Psoas muscle (tissue), 8 donors: ENCODE results near the gene LIN7B. TPM values are rescaled to one million over a fixed set of nuclear protein-coding genes. Genes with fewer than 3 reads are reported as not detected.

ENCODE experiments used
- ATAC-seq, 4 donors: fragments of 200-7000 bp; cut with Tn5 transposase; one replicate each; pipeline ENCODE4 v1.9.1; 2020; ENCODE audit warnings: moderate library complexity in 3 of 4, mild to moderate bottlenecking in 2 of 4
- DNase-seq, 2 donors: peaks; one replicate each; pipeline ENCODE4 v3.0.0-alpha.2; 2020
- H3K27ac ChIP-seq: fragments of 200-600 bp; one replicate; pipeline ENCODE4 v1.8.0; 2022
- H3K27me3 ChIP-seq, 3 donors: fragments of 200-600 bp in 1 of 3; one replicate each; pipeline versions ENCODE4 v1.6.1 to v1.8.0; 2013 to 2022; ENCODE audit warnings: low read length in 2 of 3, mild to moderate bottlenecking in 2 of 3, moderate library complexity in 1 of 3; ENCODE audit not compliant: insufficient read depth in 3 of 3
- H3K36me3 ChIP-seq, 2 donors: fragments of 200-600 bp in 1 of 2; one replicate each; pipeline versions ENCODE4 v1.6.1 to v1.8.0; 2013 to 2022; ENCODE audit warnings: low read depth in 1 of 2, mild to moderate bottlenecking in 1 of 2, moderate library complexity in 1 of 2; ENCODE audit not compliant: insufficient read depth in 1 of 2
- H3K4me1 ChIP-seq: fragments of 200-600 bp; one replicate; pipeline ENCODE4 v1.8.0; 2022
- H3K4me3 ChIP-seq: fragments of 200-600 bp; one replicate; pipeline ENCODE4 v1.8.0; 2022; ENCODE audit warnings: mild to moderate bottlenecking
- H3K9me3 ChIP-seq: fragments of 200-600 bp; one replicate; pipeline ENCODE4 v1.8.0; 2022
- WGBS, 3 donors: extraction: QIAGEN DNeasy Blood & Tissue Kit; methylation state at CpG; one replicate each; pipeline versions ENCODE4 v1.1.6 to v1.1.7; 2013; 5-methylcytosine and 5-hydroxymethylcytosine counted together
- intact Hi-C, 2 donors: fragments of 100-400 bp; cut with DNase I; formaldehyde crosslinking; loops; one replicate each; pipeline versions ENCODE4 v1.11.0 to v1.14.2; 2022
- polyA plus RNA-seq, 3 donors: library from polyadenylated mRNA; stranded (reverse); fragments of 200-250 nt; gene quantifications; one replicate each; pipeline ENCODE4 v1.2.3, GENCODE V29; 2013
- total RNA-seq, 4 donors: library from RNA; stranded (reverse); fragmentation: NEBNext Ultra II Directional in 2 of 4; extraction: Animal tissue kit (Norgen Biotek cat#: 25700) in 2 of 4; gene quantifications; one replicate each; pipeline versions ENCODE4 v1.2.1 to v1.2.4, GENCODE V29; 2021 to 2023
- TF ChIP-seq, protein P1 (sequence below): fragments of 200-600 bp; IDR thresholded peaks from one replicate; pipeline ENCODE4 v1.8.0; 2022; ENCODE audit warnings: antibody characterized with exemption
- donor health status: healthy with polysubstance abuse.
- donor health status: DM: no; HTN: no; CAD: no; lungs with moderate emphysema.
- donor health status: Bipolar disorder and iron deficiency.
- donor health status: healthy.
- donor health status: DM: yes; HTN: yes; CAD: no.
- donor health status: DM: no; HTN: no; CAD: no.
- donor health status: DM: no; HTN: no; CAD: no.
- donor health status: DM: yes; HTN: yes; CAD: no.

The LIN7B gene
- total and polyA plus RNA-seq, 7 donors, result 11.8 to 27.9 (median 17.0) TPM

DNA sequence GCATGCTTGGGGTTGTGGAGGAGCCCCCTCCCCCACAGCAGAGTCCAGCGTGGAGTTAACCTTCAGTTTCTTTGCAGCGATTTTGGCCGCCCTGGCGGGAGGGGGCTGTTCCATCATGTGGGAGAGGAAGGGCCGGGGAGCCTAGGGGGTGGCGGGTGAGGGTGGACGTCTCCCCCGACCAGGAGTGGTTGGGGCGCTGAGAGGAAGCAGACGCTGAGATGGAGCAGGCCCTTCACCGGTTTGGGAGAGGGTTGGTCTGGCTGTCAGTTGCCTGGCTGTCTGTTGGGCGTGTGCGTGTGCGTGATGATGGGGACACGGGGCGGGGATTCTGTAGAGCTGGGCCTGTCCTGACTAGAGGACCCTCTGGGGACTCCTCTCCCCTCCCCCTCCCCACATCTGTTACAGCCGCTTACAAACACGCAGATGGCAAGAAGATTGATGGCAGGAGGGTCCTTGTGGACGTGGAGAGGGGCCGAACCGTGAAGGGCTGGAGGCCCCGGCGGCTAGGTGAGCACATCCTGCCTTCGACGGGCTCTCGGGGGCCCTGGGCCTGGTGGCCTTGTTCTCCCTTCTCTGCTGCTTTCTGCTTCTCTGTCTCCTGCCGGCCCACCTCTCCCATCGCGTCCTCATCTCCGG lies 9.8 kb upstream of the LIN7B start:
- ATAC-seq (no peak), DNase-seq (no peak)
- H3K9me3 ChIP-seq, result no peaks in the 10 kb centered on the region
- peaks cover 8 to 100% of the 10 kb centered on the region in 2 donors for H3K36me3 ChIP-seq
- TF ChIP-seq, protein P1, sequence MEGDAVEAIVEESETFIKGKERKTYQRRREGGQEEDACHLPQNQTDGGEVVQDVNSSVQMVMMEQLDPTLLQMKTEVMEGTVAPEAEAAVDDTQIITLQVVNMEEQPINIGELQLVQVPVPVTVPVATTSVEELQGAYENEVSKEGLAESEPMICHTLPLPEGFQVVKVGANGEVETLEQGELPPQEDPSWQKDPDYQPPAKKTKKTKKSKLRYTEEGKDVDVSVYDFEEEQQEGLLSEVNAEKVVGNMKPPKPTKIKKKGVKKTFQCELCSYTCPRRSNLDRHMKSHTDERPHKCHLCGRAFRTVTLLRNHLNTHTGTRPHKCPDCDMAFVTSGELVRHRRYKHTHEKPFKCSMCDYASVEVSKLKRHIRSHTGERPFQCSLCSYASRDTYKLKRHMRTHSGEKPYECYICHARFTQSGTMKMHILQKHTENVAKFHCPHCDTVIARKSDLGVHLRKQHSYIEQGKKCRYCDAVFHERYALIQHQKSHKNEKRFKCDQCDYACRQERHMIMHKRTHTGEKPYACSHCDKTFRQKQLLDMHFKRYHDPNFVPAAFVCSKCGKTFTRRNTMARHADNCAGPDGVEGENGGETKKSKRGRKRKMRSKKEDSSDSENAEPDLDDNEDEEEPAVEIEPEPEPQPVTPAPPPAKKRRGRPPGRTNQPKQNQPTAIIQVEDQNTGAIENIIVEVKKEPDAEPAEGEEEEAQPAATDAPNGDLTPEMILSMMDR, result no peak
- no peak overlapping the region for H3K4me3 ChIP-seq
- H3K27me3 ChIP-seq, result no peaks in the 10 kb centered on the region
- peaks cover 12% of the 10 kb centered on the region for H3K4me1 ChIP-seq
- intact Hi-C loops, result no loop called here
- 63 to 70% (median 64%) methylated on average over 24 to 30 of the region's 30 CpGs for WGBS, 3 donors
- peak overlapping the region; percentile 2 for H3K27ac ChIP-seq

DNA sequence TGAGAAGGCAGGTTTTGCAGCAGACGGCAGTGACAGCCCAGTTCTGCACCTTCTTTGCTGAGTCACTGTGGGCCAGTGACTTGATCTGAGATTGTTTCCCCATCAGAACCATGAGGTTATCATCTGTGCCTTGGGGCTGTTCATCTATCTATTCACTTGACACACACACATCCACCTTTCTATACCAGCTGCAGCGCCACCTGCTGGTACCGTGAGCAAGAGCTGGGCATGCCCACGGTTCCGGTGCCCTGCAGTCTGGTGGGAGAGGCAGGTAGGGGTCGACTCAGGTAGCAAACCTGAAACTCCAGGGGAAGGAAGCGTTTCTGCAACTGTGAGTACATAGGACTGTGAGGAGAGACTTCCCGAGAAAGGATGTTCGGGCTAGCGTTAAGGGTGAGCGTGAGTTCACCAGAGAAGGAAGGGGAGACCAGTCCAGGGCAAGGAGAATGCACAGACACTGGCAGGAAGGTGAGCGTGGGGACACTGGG lies 7.5 kb upstream of the LIN7B start:
- intact Hi-C loops, result no loop called here
- Histone ChIP-seq H3K4me1 (peaks cover 24% of the 10 kb centered on the region), H3K36me3 (peaks cover 0 to 79% of the 10 kb centered on the region in 2 donors), H3K27ac (peak overlapping the region; percentile 39), H3K27me3 (no peaks in the 10 kb centered on the region), H3K4me3 (no peak overlapping the region), H3K9me3 (no peaks in the 10 kb centered on the region)
- DNase-seq (peak; percentile 58 to 83), ATAC-seq (peak; percentile 61 to 78 (median 71))
- WGBS, 3 donors, result 62 to 66% (median 62%) methylated on average over 12 of the region's 12 CpGs
- TF ChIP-seq, protein P1, result peak; percentile 81

DNA sequence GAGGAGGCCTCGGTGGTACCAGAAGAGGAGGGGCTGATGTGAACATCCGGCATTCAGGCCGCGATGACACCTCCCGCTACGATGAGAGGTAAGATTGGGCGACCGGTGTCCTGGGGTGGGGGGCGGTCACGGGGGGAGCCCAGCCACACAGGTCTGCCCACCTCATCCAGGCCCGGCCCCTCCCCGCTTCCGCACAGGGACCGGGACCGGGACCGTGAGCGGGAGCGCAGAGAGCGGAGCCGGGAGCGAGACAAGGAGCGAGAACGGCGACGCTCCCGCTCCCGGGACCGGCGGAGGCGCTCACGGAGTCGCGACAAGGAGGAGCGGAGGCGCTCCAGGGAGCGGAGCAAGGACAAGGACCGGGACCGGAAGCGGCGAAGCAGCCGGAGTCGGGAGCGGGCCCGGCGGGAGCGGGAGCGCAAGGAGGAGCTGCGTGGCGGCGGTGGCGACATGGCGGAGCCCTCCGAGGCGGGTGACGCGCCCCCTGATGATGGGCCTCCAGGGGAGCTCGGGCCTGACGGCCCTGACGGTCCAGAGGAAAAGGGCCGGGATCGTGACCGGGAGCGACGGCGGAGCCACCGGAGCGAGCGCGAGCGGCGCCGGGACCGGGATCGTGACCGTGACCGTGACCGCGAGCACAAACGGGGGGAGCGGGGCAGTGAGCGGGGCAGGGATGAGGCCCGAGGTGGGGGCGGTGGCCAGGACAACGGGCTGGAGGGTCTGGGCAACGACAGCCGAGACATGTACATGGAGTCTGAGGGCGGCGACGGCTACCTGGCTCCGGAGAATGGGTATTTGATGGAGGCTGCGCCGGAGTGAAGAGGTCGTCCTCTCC lies 6.3 kb upstream of the LIN7B start:
- no peaks in the 10 kb centered on the region for H3K27me3 ChIP-seq
- ATAC-seq (peak in 1 of 4 donors; percentile 7), DNase-seq (no peak)
- peaks cover 24% of the 10 kb centered on the region for H3K4me1 ChIP-seq
- 92 to 95% (median 94%) methylated on average over 84 to 93 of the region's 93 CpGs for WGBS, 3 donors
- H3K36me3 ChIP-seq, result peaks cover 0 to 68% of the 10 kb centered on the region in 2 donors
- TF ChIP-seq, protein P1, result no peak
- no peak overlapping the region for H3K27ac ChIP-seq
- intact Hi-C loops, result no loop called here
- H3K9me3 ChIP-seq, result no peaks in the 10 kb centered on the region
- H3K4me3 ChIP-seq, result no peak overlapping the region

DNA sequence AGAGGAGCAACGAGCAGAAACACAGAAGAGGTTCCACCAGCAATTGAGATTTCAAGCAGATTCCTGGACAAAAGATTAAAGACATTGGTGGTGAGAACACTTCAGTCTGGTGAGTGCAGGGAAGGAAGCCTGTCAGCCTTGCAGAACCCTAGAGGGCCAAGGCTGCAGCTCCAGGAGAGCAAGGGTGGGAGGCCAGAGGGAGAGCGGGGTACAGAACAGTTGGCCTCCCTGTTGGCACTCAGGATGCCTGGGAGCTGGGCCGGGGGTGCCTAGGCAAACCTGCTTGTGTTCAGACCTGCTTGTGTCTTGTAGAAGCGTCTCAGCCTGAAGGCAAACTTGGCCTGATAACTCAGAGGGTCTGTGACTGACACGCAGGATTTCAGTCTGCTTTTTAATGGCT lies 5.1 kb upstream of the LIN7B start:
- intact Hi-C loops, result no loop called here
- DNase-seq (no peak), ATAC-seq (no peak)
- Histone ChIP-seq H3K9me3 (no peaks in the 10 kb centered on the region), H3K4me3 (no peak overlapping the region), H3K27me3 (no peaks in the 10 kb centered on the region), H3K4me1 (peaks cover 30% of the 10 kb centered on the region), H3K27ac (peak overlapping the region; percentile 9), H3K36me3 (peaks cover 0 to 56% of the 10 kb centered on the region in 2 donors)
- TF ChIP-seq, protein P1, result no peak
- 73 to 80% (median 74%) methylated on average over 5 of the region's 5 CpGs for WGBS, 3 donors
